SH-SY5Y (cell line): ENCODE results near the gene OXLD1.

Experiments used
- GATA2 ChIP-seq: IDR thresholded peaks from 2 replicates; pipeline ENCODE4 v1.6.1; 2011; ENCODE audit warnings: mild to moderate bottlenecking, low read depth, low read length
- GATA3 ChIP-seq: IDR thresholded peaks from 2 replicates; pipeline ENCODE4 v1.6.1; 2011; ENCODE audit warnings: low read depth, mild to moderate bottlenecking, low read length, moderate library complexity

- TF ChIP-seq GATA3 = no peak
- no peak for TF ChIP-seq GATA2
Observed at GRCh38 chr17:81636505-81637288, 29.7 kb downstream of the OXLD1 start, which contains the start of the genes NPLOC4 and TSPAN10.
